ENCODE measurements around the gene CPED1.

DNA sequence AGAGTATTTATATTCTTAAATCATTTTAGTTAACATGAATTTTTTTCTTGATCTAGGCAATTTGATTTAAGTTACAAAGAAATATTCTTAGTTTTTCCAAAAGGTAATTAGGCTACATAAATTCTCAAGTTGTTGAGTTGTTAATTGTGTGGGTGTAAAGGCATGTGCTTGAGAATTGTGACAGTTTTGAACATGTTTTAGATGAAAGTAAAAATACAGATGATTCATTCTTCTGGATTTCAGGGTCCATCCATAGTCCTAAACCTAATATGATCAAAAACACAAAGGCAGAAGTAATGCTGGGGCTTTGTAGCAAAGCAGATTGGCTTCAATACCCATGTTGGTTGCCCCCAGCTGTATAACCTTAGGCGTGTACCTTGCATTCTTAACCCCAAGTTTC lies 127.9 kb downstream of the CPED1 start:
- TF ChIP-seq EZH2 (IDR thresholded peaks at IDR 0.05) (no peak), POLR2AphosphoS5 (IDR thresholded peaks at IDR 0.05; ENCODE audit: borderline replicate concordance, low read depth, low read length) (no peak), FOXP2 (optimal IDR thresholded peaks at IDR 0.05; ENCODE audit: control extremely low read depth, extremely low read length, insufficient read depth) (no peak)
